HepG2 (cell line): Measurements from ENCODE around the gene MED20. TPM values are rescaled to one million over a fixed set of nuclear protein-coding genes. Genes with fewer than 3 reads are reported as not detected.
A peak's percentile ranks its signal among the peaks of the same experiment; 100 is the strongest.

Experiments used
- CREB3 ChIP-seq: sonication (generic); formaldehyde crosslinking; IDR thresholded peaks from 2 replicates; pipeline ENCODE4 v1.5.0; 2020; ENCODE audit warnings: missing genetic modification reagents
- CTCF ChIP-seq: sonication (generic); formaldehyde crosslinking; IDR thresholded peaks from 2 replicates; pipeline ENCODE4 v1.5.0; 2020; ENCODE audit warnings: mild to moderate bottlenecking, missing genetic modification reagents, moderate library complexity
- FOXA3 ChIP-seq: IDR thresholded peaks from 2 replicates; pipeline ENCODE4 v1.6.1; 2016; ENCODE audit warnings: missing genetic modification reagents, missing compliant biosample characterization
- HNF4A ChIP-seq: sonication (generic); formaldehyde crosslinking; IDR thresholded peaks from 2 replicates; pipeline ENCODE4 v1.4.0; 2020; ENCODE audit warnings: missing genetic modification reagents
- PRMT3 ChIP-seq: sonication (generic); formaldehyde crosslinking; IDR thresholded peaks from 2 replicates; pipeline ENCODE4 v1.8.1; 2022; ENCODE audit warnings: low read depth, mild to moderate bottlenecking, moderate library complexity, missing genetic modification reagents, borderline replicate concordance
- RBM39 ChIP-seq: fragments of 200-400 bp; formaldehyde crosslinking; IDR thresholded peaks from one replicate; pipeline ENCODE4 v1.6.1; 2018; ENCODE audit warnings: antibody characterized with exemption, mild to moderate bottlenecking, low read depth, low read length; ENCODE audit not compliant: poor library complexity, severe bottlenecking
- RNF219 ChIP-seq: sonication (generic); formaldehyde crosslinking; IDR thresholded peaks from 2 replicates; pipeline ENCODE4 v1.5.0; 2020; ENCODE audit warnings: mild to moderate bottlenecking, missing genetic modification reagents
- TBX3 ChIP-seq: fragments of 450-650 bp; IDR thresholded peaks from 2 replicates; pipeline ENCODE4 v1.6.1; 2017; ENCODE audit warnings: antibody characterized with exemption, mild to moderate bottlenecking, inconsistent platforms, borderline replicate concordance
- TOPORS ChIP-seq: sonication (generic); formaldehyde crosslinking; IDR thresholded peaks from 2 replicates; pipeline ENCODE4 v1.8.0; 2023; ENCODE audit warnings: mild to moderate bottlenecking, missing genetic modification reagents
- ZBTB26 ChIP-seq: IDR thresholded peaks from 2 replicates; pipeline ENCODE4 v1.6.1; 2016; ENCODE audit warnings: missing compliant biosample characterization, missing genetic modification reagents, borderline replicate concordance
- ZHX2 ChIP-seq, 2 experiments: sonication (generic) in 1 of 2; formaldehyde crosslinking in 1 of 2; IDR thresholded peaks; 2 replicates each; pipeline versions ENCODE4 v1.6.1 to v1.9.0; 2014 to 2022; ENCODE audit warnings: antibody characterized with exemption in 1 of 2, borderline replicate concordance in 1 of 2, inconsistent platforms in 1 of 2, low read depth in 1 of 2, missing genetic modification reagents in 1 of 2
- ZNF292 ChIP-seq: sonication (generic); formaldehyde crosslinking; IDR thresholded peaks from 2 replicates; pipeline ENCODE4 v1.8.1; 2022; ENCODE audit warnings: mild to moderate bottlenecking, low read depth, missing genetic modification reagents, borderline replicate concordance
- ZNF496 ChIP-seq: sonication (generic); formaldehyde crosslinking; IDR thresholded peaks from 2 replicates; pipeline ENCODE4 v1.8.1; 2023; ENCODE audit warnings: mild to moderate bottlenecking, moderate library complexity, missing genetic modification reagents; ENCODE audit not compliant: insufficient replicate concordance
- ZNF672 ChIP-seq: sonication (generic); formaldehyde crosslinking; IDR thresholded peaks from 2 replicates; pipeline ENCODE4 v1.8.1; 2022; ENCODE audit warnings: missing genetic modification reagents
- polyA plus RNA-seq, 8 experiments: library from polyadenylated mRNA; depleted of rRNA in 3 of 8; stranded (reverse) in 7 of 8; unstranded in 1 of 8; fragments of >200 nt; fragmentation: Illumina TruSeq in 4 of 8; extraction: Trizol in 4 of 8; gene quantifications; 2 replicates each; pipeline versions ENCODE4 v1.2.1 to v1.2.3, GENCODE V29; 2011 to 2016; ENCODE audit warnings: low read depth in 4 of 8, missing spikeins in 1 of 8, mixed read lengths in 1 of 8; ENCODE audit not compliant: insufficient read depth in 1 of 8
- total RNA-seq, 5 experiments: library from RNA; depleted of rRNA; stranded (reverse); fragments of >200 nt; fragmentation: Illumina TruSeq; extraction: Trizol; gene quantifications; 2 replicates each; pipeline ENCODE4 v1.2.3, GENCODE V29; 2016; ENCODE audit warnings: low read depth in 1 of 5

Gene MED20
- total and polyA plus RNA-seq, 2 of the 13 experiments (the other 11 are each of a cell fraction or from before 2014, with no cell fraction given), result 28.1 to 41.1 TPM

- TF ChIP-seq RNF219 (CRISPR knock-in tag) (no peak), CREB3 (CRISPR knock-in tag) (peak; percentile 91; the same call in 1 of the 2 replicates), FOXA3 (CRISPR knock-in tag) (no peak; the same call in 1 of the 2 replicates), ZNF672 (CRISPR knock-in tag) (no peak), TBX3 (peak; percentile 40; the same call in 1 of the 2 replicates), CTCF (CRISPR knock-in tag) (peak; percentile 96), RBM39 (peak; percentile 74), ZBTB26 (CRISPR knock-in tag) (no peak), TOPORS (peak; percentile 93), HNF4A (CRISPR knock-in tag) (peak; percentile 31; the same call in 1 of the 2 replicates), ZNF496 (no peak), ZNF292 (0 out of 2 replicates have a peak, but pooled peaks have one; percentile 25), ZHX2 (IDR thresholded peaks at IDR 0.05; ENCODE audit: low read depth) (peak; percentile 96), ZHX2 (CRISPR knock-in tag; IDR thresholded peaks at IDR 0.05; ENCODE audit: borderline replicate concordance) (peak; percentile 83; the same call in 1 of the 2 replicates), PRMT3 (CRISPR knock-in tag) (no peak)
These were observed at the start of gene MED20, which contains the start of gene BYSL (continued) for GRCh38 chr6:41920921-41921711.
